GM10266 (cell line): Measurements from ENCODE around the gene RIT1.

Source experiments
- DNase-seq: peaks from one replicate; pipeline ENCODE4 v3.0.0; 2012; ENCODE audit errors: extremely low spot score
- TF ChIP-seq, protein P1 (sequence below): IDR thresholded peaks from 2 replicates; pipeline ENCODE4 v1.5.1; 2012; ENCODE audit warnings: mild to moderate bottlenecking, low read depth; ENCODE audit not compliant: control insufficient read depth, insufficient read depth; ENCODE audit errors: missing control alignments

RIT1 gene

DNA sequence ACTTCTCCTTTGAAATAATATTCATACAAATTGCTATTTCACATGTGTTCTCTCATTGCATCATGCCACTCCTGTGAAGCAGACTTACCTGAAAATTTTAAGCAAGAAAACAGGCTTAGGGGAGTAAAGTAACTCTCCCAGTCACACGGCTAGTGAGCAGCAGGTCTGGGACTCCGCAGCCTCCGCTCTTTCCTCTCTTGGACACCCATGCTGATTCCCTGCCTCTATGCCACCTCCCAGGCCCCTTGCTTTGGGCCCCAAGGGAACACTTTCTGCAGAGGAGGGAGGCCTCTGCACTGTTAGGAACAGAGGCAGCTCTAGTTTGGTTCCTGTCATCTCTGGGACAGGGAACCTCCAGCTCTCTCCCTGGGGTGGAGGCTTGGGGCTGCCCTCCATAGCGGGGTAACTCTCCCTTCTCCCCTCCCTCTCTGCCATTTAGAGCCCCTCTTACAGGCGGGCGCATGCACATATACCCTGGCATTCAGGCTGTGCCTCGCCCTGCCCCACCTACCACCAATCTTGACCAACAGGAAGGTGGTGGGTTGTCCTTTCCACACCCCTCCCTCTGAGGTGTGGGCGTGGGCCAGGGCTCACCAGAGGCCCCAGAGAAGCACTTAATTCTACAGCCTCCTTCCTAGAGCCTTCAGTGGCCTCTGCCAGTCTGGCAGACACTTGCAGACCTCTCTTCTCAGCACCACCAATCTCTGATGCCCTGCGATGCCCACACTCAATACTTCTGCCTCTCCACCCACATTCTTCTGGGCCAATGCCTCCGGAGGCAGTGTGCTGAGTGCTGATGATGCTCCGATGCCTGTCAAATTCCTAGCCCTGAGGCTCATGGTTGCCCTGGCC, 30.1 kb upstream of the RIT1 start, which contains the start of gene RXFP4:
Gene RXFP4 (plus strand): TSS at position 646 of the 852 bp plus-strand sequence. CDS start 72 bp downstream, at position 718.
- TF ChIP-seq, protein P1, sequence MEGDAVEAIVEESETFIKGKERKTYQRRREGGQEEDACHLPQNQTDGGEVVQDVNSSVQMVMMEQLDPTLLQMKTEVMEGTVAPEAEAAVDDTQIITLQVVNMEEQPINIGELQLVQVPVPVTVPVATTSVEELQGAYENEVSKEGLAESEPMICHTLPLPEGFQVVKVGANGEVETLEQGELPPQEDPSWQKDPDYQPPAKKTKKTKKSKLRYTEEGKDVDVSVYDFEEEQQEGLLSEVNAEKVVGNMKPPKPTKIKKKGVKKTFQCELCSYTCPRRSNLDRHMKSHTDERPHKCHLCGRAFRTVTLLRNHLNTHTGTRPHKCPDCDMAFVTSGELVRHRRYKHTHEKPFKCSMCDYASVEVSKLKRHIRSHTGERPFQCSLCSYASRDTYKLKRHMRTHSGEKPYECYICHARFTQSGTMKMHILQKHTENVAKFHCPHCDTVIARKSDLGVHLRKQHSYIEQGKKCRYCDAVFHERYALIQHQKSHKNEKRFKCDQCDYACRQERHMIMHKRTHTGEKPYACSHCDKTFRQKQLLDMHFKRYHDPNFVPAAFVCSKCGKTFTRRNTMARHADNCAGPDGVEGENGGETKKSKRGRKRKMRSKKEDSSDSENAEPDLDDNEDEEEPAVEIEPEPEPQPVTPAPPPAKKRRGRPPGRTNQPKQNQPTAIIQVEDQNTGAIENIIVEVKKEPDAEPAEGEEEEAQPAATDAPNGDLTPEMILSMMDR: no peak
- DNase-seq: no peak

DNA sequence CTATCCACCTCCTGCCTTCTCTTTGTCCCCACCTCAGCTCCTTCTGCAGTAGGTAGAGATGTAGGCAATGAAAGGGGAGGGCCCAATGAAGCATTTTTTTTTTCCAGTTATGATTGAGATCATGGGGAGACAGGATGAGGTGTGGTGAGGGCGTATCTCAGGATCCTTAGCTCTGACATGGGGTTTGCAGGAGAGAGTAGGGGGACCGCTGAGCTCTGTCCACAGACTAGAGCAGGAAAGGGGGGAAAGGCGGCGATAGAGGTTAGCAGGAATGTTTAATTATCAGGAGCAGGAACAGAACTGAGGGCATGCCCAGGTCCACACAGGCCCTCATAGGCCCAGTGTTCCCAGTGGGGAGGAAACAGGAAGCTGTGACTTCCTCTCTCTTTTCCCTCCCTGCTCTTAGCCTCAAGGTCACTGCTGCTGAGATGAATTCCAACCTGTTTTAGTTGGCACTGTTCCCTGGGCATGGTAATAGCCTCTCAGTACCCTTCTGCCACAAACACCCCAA, 29.4 kb upstream of the RIT1 start:
- DNase-seq: no peak
- TF ChIP-seq, protein P1: no peak

DNA sequence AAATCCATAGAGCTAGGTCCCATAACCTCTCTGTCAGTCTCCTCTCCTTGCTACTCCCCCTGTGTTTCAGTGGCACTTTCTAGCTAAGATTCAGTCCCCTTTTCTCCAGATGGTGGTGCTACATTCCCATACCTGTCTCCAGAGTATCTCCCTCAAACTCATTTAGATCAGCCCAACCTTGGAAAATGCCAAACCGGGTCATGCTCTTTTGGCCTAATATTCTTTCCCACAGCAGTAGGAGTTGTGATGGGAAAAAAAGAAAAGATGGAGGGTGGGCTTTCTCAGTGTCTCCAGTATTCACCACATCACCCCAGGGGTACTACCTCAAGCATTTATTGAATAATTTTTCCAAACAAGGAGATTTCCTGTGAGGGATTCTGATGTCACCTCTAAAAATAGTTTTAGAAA, 27.1 kb upstream of the RIT1 start:
- TF ChIP-seq, protein P1: peak; percentile 72
- DNase-seq: peak; percentile 70

DNA sequence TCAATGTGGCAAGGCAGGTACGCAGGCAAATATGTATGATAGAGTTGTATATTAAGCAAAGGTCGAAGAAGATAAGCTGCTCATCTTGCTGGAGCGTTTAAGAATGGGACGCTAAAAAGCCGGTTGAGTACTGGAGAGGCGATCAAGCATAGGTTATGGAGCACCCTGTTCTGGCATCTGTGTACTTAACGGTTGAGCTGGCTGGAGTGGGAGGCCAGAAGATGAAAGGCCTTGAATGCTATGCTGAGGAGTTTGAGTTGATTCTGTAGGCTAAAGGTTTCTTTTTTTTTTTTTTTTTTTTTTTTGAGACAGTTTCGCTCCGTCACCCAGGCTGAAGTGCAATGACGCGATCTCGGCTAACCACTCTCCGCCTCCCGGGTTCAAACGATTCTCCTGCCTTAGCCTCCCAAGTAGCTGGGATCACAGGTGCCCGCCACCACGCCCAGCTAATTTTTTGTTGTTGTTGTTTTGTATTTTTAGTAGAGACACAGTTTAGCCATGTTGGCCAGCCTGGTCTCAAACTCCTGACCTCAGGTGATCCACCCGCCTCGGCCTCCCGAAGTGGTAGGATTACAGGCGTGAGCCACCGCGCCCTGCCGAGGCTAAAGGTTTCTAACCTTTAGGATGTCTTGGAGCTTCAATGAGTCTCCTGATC, 23.9 kb upstream of the RIT1 start:
- TF ChIP-seq, protein P1: no peak
- DNase-seq: no peak

DNA sequence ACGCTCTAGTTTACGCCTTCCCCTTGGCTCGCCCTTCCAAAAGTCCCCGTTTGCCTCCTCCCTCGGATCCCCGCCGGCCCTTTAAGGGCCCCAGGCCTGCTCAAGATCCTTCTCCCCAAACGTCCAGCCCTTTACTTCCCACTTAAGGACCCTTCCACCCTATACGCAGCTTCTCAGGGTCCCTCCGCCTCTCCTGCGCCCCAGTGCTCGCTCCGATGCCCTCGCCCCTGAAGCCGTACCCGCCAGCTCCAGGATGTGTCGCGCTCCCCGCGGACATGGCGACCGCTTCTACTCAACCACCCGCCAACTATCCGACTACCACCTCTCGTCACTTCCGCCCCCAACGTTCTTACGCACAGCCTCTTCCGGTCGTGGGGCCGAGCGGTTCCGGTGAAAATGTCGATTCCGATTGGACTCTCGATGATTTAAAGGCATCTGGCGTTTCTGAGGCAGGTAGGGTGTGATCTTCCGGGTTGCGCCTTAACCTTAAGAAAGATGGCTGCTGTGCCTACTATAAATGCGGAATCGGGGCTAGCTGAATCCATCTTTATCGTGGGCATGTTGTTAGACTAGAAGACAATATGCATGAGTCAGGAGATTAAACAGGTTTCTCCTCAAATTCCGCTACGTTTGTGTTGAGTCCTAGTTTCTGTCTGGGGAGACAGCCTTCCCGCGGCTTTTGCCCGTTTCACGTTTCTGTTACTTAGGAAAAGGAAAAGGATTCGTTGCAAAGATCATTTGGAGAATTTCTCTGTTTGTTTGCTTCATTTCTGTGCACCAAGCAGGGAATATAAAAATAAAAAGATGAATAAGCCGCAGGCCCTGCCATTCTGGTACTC, 23.2 kb upstream of the RIT1 start, which contains the start of gene KHDC4:
Gene KHDC4 (minus strand): TSS at position 317 of the 839 bp plus-strand sequence. CDS start 40 bp downstream, at position 277.
- TF ChIP-seq, protein P1: peak; percentile 11
- DNase-seq: peak; percentile 91

DNA sequence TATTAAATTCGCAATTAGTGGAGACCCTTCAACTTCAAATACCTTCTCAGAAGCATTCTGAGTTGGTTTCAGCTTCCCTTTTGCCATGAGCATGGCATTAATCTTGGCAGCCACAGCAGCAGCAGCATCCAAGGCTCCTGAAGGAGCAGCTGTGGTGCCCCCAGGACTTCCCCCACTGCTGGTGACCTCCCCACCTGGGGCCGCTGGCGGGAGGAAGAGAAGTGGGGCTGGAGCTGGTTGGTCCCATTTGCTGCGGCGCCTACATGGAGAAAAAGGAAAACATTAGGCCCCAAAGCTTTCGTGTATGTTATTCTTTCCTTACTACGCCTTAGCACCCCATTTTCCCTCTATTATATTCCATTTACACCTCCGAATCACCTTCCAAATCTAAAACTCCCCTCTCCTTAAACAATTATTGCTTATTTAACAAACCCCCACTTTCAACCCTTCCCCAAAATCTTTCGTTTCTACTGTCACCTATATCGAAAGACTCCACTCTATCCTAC, 22.5 kb upstream of the RIT1 start:
- no peak for DNase-seq
- TF ChIP-seq, protein P1: no peak
